HG03520 (cell line): ENCODE measurements around the gene PPP1R26.

ENCODE experiments used
- ATAC-seq: cut with Tn5 transposase; IDR thresholded peaks from one replicate; pipeline ENCODE4 v1.9.1; 2021; ENCODE audit warnings: mild to moderate bottlenecking, moderate library complexity; ENCODE audit not compliant: unreplicated experiment

PPP1R26 gene

GRCh38 chr9:135463140-135463539 is 16.4 kb upstream of the PPP1R26 start:
- ATAC-seq, result no peak

- no peak for ATAC-seq
Measured at GRCh38 chr9:135464181-135464580, 15.4 kb upstream of the PPP1R26 start.

- no peak for ATAC-seq
Measured at GRCh38 chr9:135468854-135469521, 10.6 kb upstream of the PPP1R26 start.

GRCh38 chr9:135471791-135472640 is 7.6 kb upstream of the PPP1R26 start:
- ATAC-seq, result no peak

GRCh38 chr9:135473972-135474543 is 5.5 kb upstream of the PPP1R26 start:
- ATAC-seq, result no peak

- ATAC-seq, result no peak
Measured at GRCh38 chr9:135474915-135475314, 4.7 kb upstream of the PPP1R26 start.

GRCh38 chr9:135476561-135477355 is 2.8 kb upstream of the PPP1R26 start:
- ATAC-seq, result no peak

GRCh38 chr9:135478191-135478590 is 1.4 kb upstream of the PPP1R26 start:
- no peak for ATAC-seq

- no peak for ATAC-seq
Measured at GRCh38 chr9:135478829-135479468, 633 bp upstream of the PPP1R26 start.

- ATAC-seq, result no peak
Measured at GRCh38 chr9:135480071-135480939, 723 bp downstream of the PPP1R26 start.

- ATAC-seq, result no peak
Measured at GRCh38 chr9:135480940-135481310, 1.3 kb downstream of the PPP1R26 start.

- ATAC-seq, result no peak
Measured at GRCh38 chr9:135482015-135482754, 2.6 kb downstream of the PPP1R26 start.

- ATAC-seq, result no peak
Measured at GRCh38 chr9:135484460-135485277, 5.1 kb downstream of the PPP1R26 start.

- no peak for ATAC-seq
Measured at GRCh38 chr9:135485385-135485784, 5.8 kb downstream of the PPP1R26 start.

- ATAC-seq, result no peak
Measured at GRCh38 chr9:135485832-135486231, 6.2 kb downstream of the PPP1R26 start.

GRCh38 chr9:135486267-135487065 is 6.9 kb downstream of the PPP1R26 start:
- no peak for ATAC-seq

- no peak for ATAC-seq
Measured at GRCh38 chr9:135487281-135488012, 7.9 kb downstream of the PPP1R26 start.
